ENCODE results near the gene TNFAIP1. TPM values are rescaled to one million over a fixed set of nuclear protein-coding genes. Genes with fewer than 3 reads are reported as not detected.
A peak's percentile ranks its signal among the peaks of the same experiment; 100 is the strongest.
"Not testable (repeated sequence)": the region's sequence is repeated elsewhere in the genome, so short reads cannot be mapped to it uniquely, and the experiment has no call there.

Gene TNFAIP1
- 10 to 100 TPM; 18.8 to 36.5 (median 25.5) TPM for total RNA-seq

GRCh38 chr17:28335201-28335958, at the start of gene TNFAIP1, which contains the start of gene IFT20:
Gene TNFAIP1 (plus strand): TSS chr17:28335761. CDS start chr17:28339522, 3,761 bp downstream.
Gene IFT20 (minus strand): TSS chr17:28335472. CDS start chr17:28331985, 3,487 bp downstream.
- peak; percentile 92 to 93 for TF ChIP-seq POLR2A (IDR thresholded peaks at IDR 0.05)
- TF ChIP-seq, protein P1, sequence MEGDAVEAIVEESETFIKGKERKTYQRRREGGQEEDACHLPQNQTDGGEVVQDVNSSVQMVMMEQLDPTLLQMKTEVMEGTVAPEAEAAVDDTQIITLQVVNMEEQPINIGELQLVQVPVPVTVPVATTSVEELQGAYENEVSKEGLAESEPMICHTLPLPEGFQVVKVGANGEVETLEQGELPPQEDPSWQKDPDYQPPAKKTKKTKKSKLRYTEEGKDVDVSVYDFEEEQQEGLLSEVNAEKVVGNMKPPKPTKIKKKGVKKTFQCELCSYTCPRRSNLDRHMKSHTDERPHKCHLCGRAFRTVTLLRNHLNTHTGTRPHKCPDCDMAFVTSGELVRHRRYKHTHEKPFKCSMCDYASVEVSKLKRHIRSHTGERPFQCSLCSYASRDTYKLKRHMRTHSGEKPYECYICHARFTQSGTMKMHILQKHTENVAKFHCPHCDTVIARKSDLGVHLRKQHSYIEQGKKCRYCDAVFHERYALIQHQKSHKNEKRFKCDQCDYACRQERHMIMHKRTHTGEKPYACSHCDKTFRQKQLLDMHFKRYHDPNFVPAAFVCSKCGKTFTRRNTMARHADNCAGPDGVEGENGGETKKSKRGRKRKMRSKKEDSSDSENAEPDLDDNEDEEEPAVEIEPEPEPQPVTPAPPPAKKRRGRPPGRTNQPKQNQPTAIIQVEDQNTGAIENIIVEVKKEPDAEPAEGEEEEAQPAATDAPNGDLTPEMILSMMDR (IDR thresholded peaks at IDR 0.05 in 4 of 5, conservative IDR thresholded peaks at IDR 0.05 in 1 of 5), result no peak
- ATAC-seq (peak; percentile 98), DNase-seq (peak; percentile 99)
- intact Hi-C loops (cut with DNase I; ENCODE audit: low total_unique reads) (loop anchor here (1.0 to 10.0 kb wide), 5 partner anchors 16 to 617 kb away; partner anchors contain the start of genes LYRM9, POLDIP2 and TMEM97), in situ Hi-C loops (cut with MboI; ENCODE audit: low sequenced_read_pairs in 4 of 4) (loop anchor here in 3 of 4 donors (10.0 to 25.0 kb wide), 3 partner anchors 291 to 627 kb away; partner anchors contain the start of genes PHF12 (in 3 of the 3) and NLK (in 1 of the 3))
- Histone ChIP-seq H3K4me1 (peaks cover 38 to 41% of the 10 kb centered on the region in 2 donors), H3K4me3 (peak within 1 kb of the TSS; percentile 73 to 99 (median 94)), H3K9me3 (no peaks in the 10 kb centered on the region), H3K27me3 (no peaks in the 10 kb centered on the region), H3K36me3 (peaks cover 0 to 18% of the 10 kb centered on the region in 2 donors), H3K27ac (peak within 1 kb of the TSS; percentile 86 to 94 (median 90))

GRCh38 chr17:28285965-28286364, 49.6 kb upstream of the TNFAIP1 start:
- Histone ChIP-seq H3K4me3 (no peak overlapping the region), H3K27ac (no peak overlapping the region), H3K4me1 (no peaks in the 10 kb centered on the region), H3K36me3 (no peaks in the 10 kb centered on the region), H3K27me3 (no peaks in the 10 kb centered on the region), H3K9me3 (no peaks in the 10 kb centered on the region)
- in situ Hi-C loops (cut with MboI; ENCODE audit: low sequenced_read_pairs in 4 of 4), result no loop called here
- intact Hi-C loops (cut with DNase I; ENCODE audit: low total_unique reads), result no loop called here
- no peak for TF ChIP-seq POLR2A (IDR thresholded peaks at IDR 0.05)
- TF ChIP-seq, protein P1 (IDR thresholded peaks at IDR 0.05 in 4 of 5, conservative IDR thresholded peaks at IDR 0.05 in 1 of 5), result no peak
- ATAC-seq (no peak), DNase-seq (no peak)

GRCh38 chr17:28290703-28291102, 44.9 kb upstream of the TNFAIP1 start:
- no peak overlapping the region for H3K4me3 ChIP-seq
- ATAC-seq (no peak), DNase-seq (no peak)
- H3K9me3 ChIP-seq, result no peaks in the 10 kb centered on the region
- no peaks in the 10 kb centered on the region for H3K27me3 ChIP-seq
- no peak overlapping the region for H3K27ac ChIP-seq
- no peaks in the 10 kb centered on the region for H3K36me3 ChIP-seq
- H3K4me1 ChIP-seq, result no peaks in the 10 kb centered on the region
- TF ChIP-seq, protein P1 (IDR thresholded peaks at IDR 0.05 in 4 of 5, conservative IDR thresholded peaks at IDR 0.05 in 1 of 5), result no peak
- no peak for TF ChIP-seq POLR2A (IDR thresholded peaks at IDR 0.05)
- intact Hi-C loops (cut with DNase I; ENCODE audit: low total_unique reads) (no loop called here), in situ Hi-C loops (cut with MboI; ENCODE audit: low sequenced_read_pairs in 4 of 4) (no loop called here)

- no peaks in the 10 kb centered on the region for H3K36me3 ChIP-seq
- ATAC-seq (no peak), DNase-seq (no peak)
- no peaks in the 10 kb centered on the region for H3K27me3 ChIP-seq
- no peak overlapping the region for H3K4me3 ChIP-seq
- intact Hi-C loops (cut with DNase I; ENCODE audit: low total_unique reads) (no loop called here), in situ Hi-C loops (cut with MboI; ENCODE audit: low sequenced_read_pairs in 4 of 4) (no loop called here)
- no peak overlapping the region for H3K27ac ChIP-seq
- TF ChIP-seq, protein P1 (IDR thresholded peaks at IDR 0.05 in 4 of 5, conservative IDR thresholded peaks at IDR 0.05 in 1 of 5), result no peak
- TF ChIP-seq POLR2A (IDR thresholded peaks at IDR 0.05), result no peak
- no peaks in the 10 kb centered on the region for H3K9me3 ChIP-seq
- H3K4me1 ChIP-seq, result no peaks in the 10 kb centered on the region
Observed at GRCh38 chr17:28291780-28292330, 43.7 kb upstream of the TNFAIP1 start.

DNA sequence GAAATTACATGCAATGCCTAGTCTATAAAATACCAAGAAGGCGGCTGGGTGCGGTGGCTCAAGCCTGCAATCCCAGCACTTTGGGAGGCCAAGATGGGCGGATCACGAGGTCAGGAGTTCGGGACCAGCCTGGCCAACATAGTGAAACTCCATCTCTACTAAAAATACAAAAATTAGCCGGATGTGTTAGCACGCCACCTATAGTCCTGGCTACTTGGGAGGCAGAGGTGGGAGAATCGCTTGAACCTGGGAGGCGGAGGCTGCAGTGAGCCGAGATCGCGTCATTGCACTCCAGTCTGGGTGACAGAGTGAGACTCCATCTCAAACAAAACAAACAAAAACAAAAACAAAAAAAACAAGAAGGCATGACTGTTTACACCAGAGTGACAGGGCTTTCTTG, 42.7 kb upstream of the TNFAIP1 start:
- H3K4me1 ChIP-seq; ATAC-seq; H3K9me3 ChIP-seq; DNase-seq; H3K36me3 ChIP-seq; H3K27me3 ChIP-seq; in situ Hi-C loops (cut with MboI; ENCODE audit: low sequenced_read_pairs in 4 of 4); H3K27ac ChIP-seq; H3K4me3 ChIP-seq; intact Hi-C loops (cut with DNase I; ENCODE audit: low total_unique reads): not testable (repeated sequence)
